DOHH2 (cell line): ENCODE data around the gene TRNP1.

Source experiments
- H3F3A ChIP-seq: fragments of 200-600 bp; sonication (generic), shearing (Covaris generic); 2 replicates; pipeline ENCODE4 v1.6.0; 2016; ENCODE audit warnings: antibody characterized with exemption, mild to moderate bottlenecking; ENCODE audit not compliant: control insufficient read depth, insufficient read depth
- H3K27ac ChIP-seq: fragments of 200-600 bp; sonication (generic); 2 replicates; pipeline ENCODE4 v1.5.1; 2014; ENCODE audit warnings: low read depth, mild to moderate bottlenecking, low read length, moderate library complexity
- H3K27me3 ChIP-seq: fragments of 200-600 bp; sonication (generic); 2 replicates; pipeline ENCODE4 v1.6.1; 2014; ENCODE audit warnings: mild to moderate bottlenecking, low read length, mixed read lengths; ENCODE audit not compliant: control insufficient read depth
- H3K36me3 ChIP-seq: fragments of 200-600 bp; sonication (generic); 2 replicates; pipeline ENCODE4 v1.6.1; 2014; ENCODE audit warnings: mild to moderate bottlenecking, low read length, moderate library complexity, mixed read lengths; ENCODE audit not compliant: control insufficient read depth
- H3K4me1 ChIP-seq: fragments of 200-600 bp; sonication (generic); 2 replicates; pipeline ENCODE4 v1.6.1; 2014; ENCODE audit warnings: mild to moderate bottlenecking, low read length, mixed read lengths; ENCODE audit not compliant: control insufficient read depth
- H3K4me2 ChIP-seq: fragments of 200-600 bp; sonication (generic); 2 replicates; pipeline ENCODE4 v1.6.0; 2014; ENCODE audit warnings: mild to moderate bottlenecking, low read length, moderate library complexity
- H3K4me3 ChIP-seq: fragments of 200-600 bp; sonication (generic); 2 replicates; pipeline ENCODE4 v1.5.1; 2014; ENCODE audit warnings: mild to moderate bottlenecking, low read length, mixed read lengths
- H3K79me2 ChIP-seq: fragments of 200-600 bp; sonication (generic); 2 replicates; pipeline ENCODE4 v1.6.1; 2014; ENCODE audit warnings: mild to moderate bottlenecking, low read length, mixed read lengths; ENCODE audit not compliant: control insufficient read depth
- H3K9me2 ChIP-seq: fragments of 200-600 bp; sonication (generic); replicated peaks from 2 replicates; pipeline ENCODE4 v1.6.1; 2014; ENCODE audit warnings: mild to moderate bottlenecking, low read length, mixed read lengths; ENCODE audit not compliant: control insufficient read depth
- H3K9me3 ChIP-seq: fragments of 200-600 bp; sonication (generic); 2 replicates; pipeline ENCODE4 v1.6.1; 2014; ENCODE audit warnings: antibody characterized with exemption, low read length, mixed read lengths; ENCODE audit not compliant: control insufficient read depth, insufficient read depth
- H4K20me1 ChIP-seq: fragments of 200-600 bp; sonication (generic); 2 replicates; pipeline ENCODE4 v1.6.0; 2014; ENCODE audit warnings: low read depth, mild to moderate bottlenecking, antibody characterized with exemption, low read length, moderate library complexity; ENCODE audit not compliant: control insufficient read depth, insufficient read depth
- EZH2phosphoT487 ChIP-seq: fragments of 200-600 bp; sonication (generic); IDR thresholded peaks from 2 replicates; pipeline ENCODE4 v1.6.1; 2017; ENCODE audit warnings: borderline replicate concordance, mild to moderate bottlenecking, antibody characterized with exemption, low read length, moderate library complexity, mixed read lengths
- TF ChIP-seq, protein P1 (sequence below): fragments of 200-600 bp; sonication (generic); IDR thresholded peaks from one replicate; pipeline ENCODE4 v1.5.1; 2014; ENCODE audit warnings: antibody characterized with exemption, mild to moderate bottlenecking, low read depth, low read length; ENCODE audit not compliant: poor library complexity, severe bottlenecking

TRNP1 gene

DNA sequence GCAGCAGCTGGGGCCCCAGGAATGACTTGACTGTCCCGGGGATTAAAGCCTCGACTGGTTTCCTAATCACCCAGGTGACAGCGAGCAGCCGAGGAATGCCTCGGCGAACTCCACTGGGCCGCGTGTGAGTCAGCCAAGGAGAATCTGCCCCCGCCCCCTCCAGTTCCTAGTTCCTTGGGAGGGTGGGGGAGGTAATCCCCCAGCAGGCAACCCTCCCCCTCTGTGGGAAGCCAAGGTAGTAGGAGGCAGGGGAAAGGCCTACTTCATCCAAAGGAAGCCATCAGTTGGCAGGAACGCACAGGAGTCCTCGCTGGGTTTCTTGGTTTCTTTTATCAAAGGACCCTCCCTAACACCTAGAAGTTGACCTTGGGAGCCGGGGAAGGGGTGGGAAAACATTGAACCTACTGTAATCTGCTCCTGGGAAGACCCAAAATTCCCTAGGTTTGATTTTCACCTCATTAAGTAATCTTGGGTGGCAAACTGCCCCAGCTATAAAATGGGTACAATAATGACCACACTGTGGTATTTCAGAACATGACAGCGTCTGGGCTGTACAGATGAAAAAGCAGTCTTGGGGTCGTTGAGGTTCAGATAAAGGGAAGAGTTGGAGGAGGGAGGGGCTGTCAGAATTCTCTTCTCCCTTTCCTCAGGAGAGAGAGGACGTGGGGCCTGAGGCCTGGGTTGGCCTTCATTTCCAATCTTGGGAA lies 17.7 kb downstream of the TRNP1 start:
- Histone ChIP-seq H3K79me2 (no peaks in the 10 kb centered on the region), H3K36me3 (no peaks in the 10 kb centered on the region), H3K9me2 (no peaks in the 10 kb centered on the region), H3K27ac (no peak overlapping the region), H3K27me3 (0 out of 2 replicates have a peak, but pooled peaks cover 5% of the 10 kb centered on the region), H3K9me3 (no peaks in the 10 kb centered on the region), H3K4me2 (no peak overlapping the region), H3F3A (no peaks in the 10 kb centered on the region), H4K20me1 (no peaks in the 10 kb centered on the region), H3K4me1 (peaks cover 9% of the 10 kb centered on the region), H3K4me3 (no peak overlapping the region)
- TF ChIP-seq, protein P1, sequence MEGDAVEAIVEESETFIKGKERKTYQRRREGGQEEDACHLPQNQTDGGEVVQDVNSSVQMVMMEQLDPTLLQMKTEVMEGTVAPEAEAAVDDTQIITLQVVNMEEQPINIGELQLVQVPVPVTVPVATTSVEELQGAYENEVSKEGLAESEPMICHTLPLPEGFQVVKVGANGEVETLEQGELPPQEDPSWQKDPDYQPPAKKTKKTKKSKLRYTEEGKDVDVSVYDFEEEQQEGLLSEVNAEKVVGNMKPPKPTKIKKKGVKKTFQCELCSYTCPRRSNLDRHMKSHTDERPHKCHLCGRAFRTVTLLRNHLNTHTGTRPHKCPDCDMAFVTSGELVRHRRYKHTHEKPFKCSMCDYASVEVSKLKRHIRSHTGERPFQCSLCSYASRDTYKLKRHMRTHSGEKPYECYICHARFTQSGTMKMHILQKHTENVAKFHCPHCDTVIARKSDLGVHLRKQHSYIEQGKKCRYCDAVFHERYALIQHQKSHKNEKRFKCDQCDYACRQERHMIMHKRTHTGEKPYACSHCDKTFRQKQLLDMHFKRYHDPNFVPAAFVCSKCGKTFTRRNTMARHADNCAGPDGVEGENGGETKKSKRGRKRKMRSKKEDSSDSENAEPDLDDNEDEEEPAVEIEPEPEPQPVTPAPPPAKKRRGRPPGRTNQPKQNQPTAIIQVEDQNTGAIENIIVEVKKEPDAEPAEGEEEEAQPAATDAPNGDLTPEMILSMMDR: no peak
- no peak for TF ChIP-seq EZH2phosphoT487

DNA sequence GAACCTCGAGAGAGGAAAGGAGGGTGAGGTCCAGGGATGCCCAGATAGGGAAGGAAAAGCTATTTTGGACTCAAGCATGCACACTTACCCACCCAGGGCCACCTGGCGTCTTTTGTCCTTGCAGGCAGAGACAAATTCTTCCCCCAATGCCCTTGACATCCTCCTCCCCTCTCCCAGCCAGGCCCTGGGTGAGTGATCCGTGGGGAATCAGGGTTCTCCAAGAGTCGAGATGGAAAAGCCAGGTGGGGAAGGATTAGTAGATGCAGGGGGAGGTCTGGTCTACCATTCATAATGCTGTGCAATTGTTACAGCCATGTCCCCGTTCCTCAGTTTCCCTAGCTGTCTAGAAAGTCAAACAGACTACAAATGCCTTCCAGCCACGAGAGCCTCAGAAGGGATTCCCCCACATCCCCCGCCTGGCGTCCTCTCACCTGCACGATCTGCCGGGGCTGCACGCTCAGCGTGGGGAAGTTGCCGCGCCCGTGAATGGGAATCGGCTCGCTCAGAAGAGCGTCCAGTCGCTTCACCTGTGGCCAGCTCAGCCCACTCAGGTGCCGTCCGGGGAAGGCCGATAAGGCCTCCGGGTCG lies 18.6 kb downstream of the TRNP1 start:
- H3K9me2 ChIP-seq: no peaks in the 10 kb centered on the region
- no peaks in the 10 kb centered on the region for H3K36me3 ChIP-seq
- no peak overlapping the region for H3K4me3 ChIP-seq
- peaks cover 9% of the 10 kb centered on the region for H3K4me1 ChIP-seq
- no peak overlapping the region for H3K27ac ChIP-seq
- H3K79me2 ChIP-seq: no peaks in the 10 kb centered on the region
- TF ChIP-seq, protein P1: no peak
- TF ChIP-seq EZH2phosphoT487: no peak
- H3K27me3 ChIP-seq: 0 out of 2 replicates have a peak, but pooled peaks cover 5% of the 10 kb centered on the region
- no peak overlapping the region for H3K4me2 ChIP-seq
- no peaks in the 10 kb centered on the region for H3K9me3 ChIP-seq
- H3F3A ChIP-seq: no peaks in the 10 kb centered on the region
- no peaks in the 10 kb centered on the region for H4K20me1 ChIP-seq

DNA sequence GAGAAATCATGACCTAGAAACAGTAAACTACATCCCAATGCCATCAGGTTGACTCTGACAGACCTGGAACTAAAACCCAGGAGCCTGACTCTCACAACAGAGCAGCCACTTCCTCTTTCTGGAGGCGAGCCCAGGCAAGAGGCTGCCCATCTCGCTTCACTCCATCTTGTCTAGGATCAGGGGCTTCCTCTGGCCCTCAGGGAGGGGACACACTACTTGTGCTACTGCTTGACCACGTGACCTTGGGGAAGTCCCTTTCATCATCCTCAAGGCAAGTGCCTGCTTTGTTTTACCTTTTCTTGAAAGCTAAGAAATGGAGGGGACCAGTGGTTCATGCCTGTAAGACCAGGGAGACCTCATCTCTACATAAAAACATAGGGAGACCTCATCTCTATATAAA lies 21.8 kb downstream of the TRNP1 start:
- Histone ChIP-seq H3K79me2 (no peaks in the 10 kb centered on the region), H3K36me3 (no peaks in the 10 kb centered on the region), H3K4me1 (peaks cover 9% of the 10 kb centered on the region), H3K27ac (no peak overlapping the region), H3K4me2 (no peak overlapping the region), H3K27me3 (0 out of 2 replicates have a peak, but pooled peaks cover 2% of the 10 kb centered on the region), H3K9me3 (no peaks in the 10 kb centered on the region), H4K20me1 (no peaks in the 10 kb centered on the region), H3K9me2 (no peaks in the 10 kb centered on the region), H3F3A (no peaks in the 10 kb centered on the region), H3K4me3 (no peak overlapping the region)
- TF ChIP-seq EZH2phosphoT487: no peak
- TF ChIP-seq, protein P1: no peak
